ENCODE data around the gene PCDHGC3.

PCDHGC3 gene

DNA sequence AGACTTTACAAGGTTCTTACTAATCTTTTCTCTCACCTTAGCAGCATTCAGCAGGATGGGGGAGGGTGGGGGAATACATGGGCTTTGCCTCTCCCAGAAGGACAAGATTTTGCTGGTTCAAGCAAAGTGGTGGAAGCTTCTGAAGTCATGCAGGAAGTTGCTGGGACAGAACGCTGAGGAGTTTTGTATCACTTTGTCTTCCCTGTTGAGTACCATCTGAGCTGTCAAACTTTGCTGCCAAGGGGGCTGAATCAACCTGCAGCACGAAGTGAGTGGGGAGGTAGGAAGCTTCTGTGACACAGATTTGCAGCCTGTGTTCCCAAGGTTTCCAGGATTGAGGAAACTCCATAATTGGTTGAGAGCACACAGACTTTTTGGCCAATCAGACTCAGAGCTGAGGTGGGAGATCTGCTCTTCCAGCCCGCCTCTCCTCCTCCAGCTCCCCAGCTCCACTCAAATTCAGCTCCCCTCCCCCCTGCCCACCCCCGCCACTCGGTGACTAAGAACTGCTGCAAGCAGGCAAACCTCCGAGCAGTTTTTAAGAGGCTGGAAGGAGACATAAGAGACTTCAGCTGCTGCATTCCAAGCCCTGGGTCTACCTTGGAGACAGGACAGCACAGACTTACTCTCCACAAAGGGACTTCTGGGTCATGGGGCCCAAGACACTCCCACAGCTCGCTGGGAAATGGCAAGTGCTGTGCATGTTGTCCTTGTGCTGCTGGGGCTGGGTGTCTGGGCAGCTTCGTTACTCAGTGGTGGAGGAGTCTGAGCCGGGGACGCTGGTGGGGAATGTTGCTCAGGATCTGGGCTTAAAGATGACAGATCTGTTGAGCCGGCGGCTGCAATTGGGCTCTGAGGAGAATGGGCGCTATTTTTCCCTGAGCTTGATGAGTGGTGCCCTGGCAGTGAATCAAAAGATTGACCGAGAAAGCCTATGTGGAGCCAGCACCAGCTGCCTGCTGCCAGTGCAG is 13.1 kb downstream of the PCDHGC3 start, which contains the start of gene PCDHGC5:
PCDHGC5 (plus strand) TSS at position 491 of the 971 bp plus-strand sequence; CDS start at position 651, 160 bp downstream.
- no peak within 1 kb of the TSS for H2BK5ac ChIP-seq (ENCODE audit: low read length)
- no peak within 1 kb of the TSS for H3K18ac ChIP-seq (ENCODE audit: low read length)
- no peak within 1 kb of the TSS for H2BK15ac ChIP-seq (ENCODE audit: low read length)
- no peak within 1 kb of the TSS for H3K4me2 ChIP-seq (ENCODE audit: insufficient read depth, low read length, poor library complexity, severe bottlenecking)
- no peak within 1 kb of the TSS for H4K91ac ChIP-seq (ENCODE audit: low read depth, low read length, poor library complexity)
- no peak within 1 kb of the TSS for H2AFZ ChIP-seq (ENCODE audit: low read length)
- H3K9ac ChIP-seq (ENCODE audit: low read depth, low read length, poor library complexity): no peak within 1 kb of the TSS
- WGBS, 2 donors (ENCODE audit: extremely low coverage in 2 of 2, insufficient read length in 2 of 2, insufficient replicate concordance in 1 of 2): no CpG with 5 or more reads among the region's 14 CpGs
- H3K27me3 ChIP-seq (ENCODE audit: control insufficient read depth in 3 of 3, insufficient read depth in 3 of 3, low read depth in 1 of 3, low read length in 3 of 3): peaks cover 0 to 12% (median 0%) of the 10 kb centered on the region in 3 experiments
- peaks cover 33 to 61% of the 10 kb centered on the region in 2 donors for H3K36me3 ChIP-seq (replicated peaks in 1 of 2; ENCODE audit: control insufficient read depth in 2 of 2, insufficient read depth in 2 of 2, low read length in 2 of 2)
- H2BK12ac ChIP-seq (ENCODE audit: low read length): no peak within 1 kb of the TSS
- no peak within 1 kb of the TSS for H3K23ac ChIP-seq (ENCODE audit: low read depth, low read length, poor library complexity)
- no peak for DNase-seq (ENCODE audit: low spot score)
- no peak within 1 kb of the TSS for H2BK120ac ChIP-seq (ENCODE audit: low read depth, low read length)
- peaks cover 16 to 62% of the 10 kb centered on the region in 2 donors for H3K9me3 ChIP-seq (replicated peaks in 1 of 2; ENCODE audit: control insufficient read depth in 2 of 2, insufficient read depth in 1 of 2, low read depth in 1 of 2, low read length in 2 of 2)
- H3K4ac ChIP-seq (ENCODE audit: low read length): no peak within 1 kb of the TSS
- no peak within 1 kb of the TSS for H4K8ac ChIP-seq (ENCODE audit: low read depth, low read length)
- H3K27ac ChIP-seq (replicated peaks; ENCODE audit: low read length): peak within 1 kb of the TSS; percentile 9
- peaks cover 20% of the 10 kb centered on the region for H3K79me1 ChIP-seq (ENCODE audit: low read depth, low read length)
- H3K4me1 ChIP-seq (ENCODE audit: control insufficient read depth in 2 of 2, insufficient read depth in 1 of 2, low read depth in 1 of 2, low read length in 2 of 2): peaks cover 7 to 18% of the 10 kb centered on the region in 2 donors
- no peak within 1 kb of the TSS for H3K14ac ChIP-seq (ENCODE audit: low read length)
- peak within 1 kb of the TSS in 1 of 2 donors; percentile 51 for H3K4me3 ChIP-seq (ENCODE audit: low read length in 2 of 2)
- H2AK5ac ChIP-seq (ENCODE audit: low read depth, low read length): no peak within 1 kb of the TSS

- Histone ChIP-seq H3K23ac (ENCODE audit: low read depth, low read length, poor library complexity) (no peak overlapping the region), H3K14ac (ENCODE audit: low read length) (no peak overlapping the region)
Observed at GRCh38 chr5:141489841-141490240, 14.1 kb downstream of the PCDHGC3 start.

GRCh38 chr5:141490271-141490670 is 14.5 kb downstream of the PCDHGC3 start:
- no CpG with 5 or more reads among the region's 10 CpGs for WGBS, 2 donors (ENCODE audit: extremely low coverage in 2 of 2, insufficient read length in 2 of 2, insufficient replicate concordance in 1 of 2)

More at GRCh38 chr5:141489841-141490240, 14.1 kb downstream of the PCDHGC3 start:
- Histone ChIP-seq H3K4ac (ENCODE audit: low read length) (no peak overlapping the region), H2AFZ (ENCODE audit: low read length) (no peak overlapping the region), H3K27me3 (ENCODE audit: control insufficient read depth in 3 of 3, insufficient read depth in 3 of 3, low read depth in 1 of 3, low read length in 3 of 3) (peaks cover 0 to 12% (median 0%) of the 10 kb centered on the region in 3 experiments), H4K8ac (ENCODE audit: low read depth, low read length) (no peak overlapping the region), H3K27ac (replicated peaks; ENCODE audit: low read length) (no peak overlapping the region), H3K18ac (ENCODE audit: low read length) (no peak overlapping the region), H3K4me1 (ENCODE audit: control insufficient read depth in 2 of 2, insufficient read depth in 1 of 2, low read depth in 1 of 2, low read length in 2 of 2) (peaks cover 16 to 24% of the 10 kb centered on the region in 2 donors), H2BK12ac (ENCODE audit: low read length) (no peak overlapping the region), H3K79me1 (ENCODE audit: low read depth, low read length) (peaks cover 20% of the 10 kb centered on the region), H2AK5ac (ENCODE audit: low read depth, low read length) (no peak overlapping the region), H2BK5ac (ENCODE audit: low read length) (no peak overlapping the region), H3K36me3 (replicated peaks in 1 of 2; ENCODE audit: control insufficient read depth in 2 of 2, insufficient read depth in 2 of 2, low read length in 2 of 2) (peaks cover 33 to 61% of the 10 kb centered on the region in 2 donors), H3K4me2 (ENCODE audit: insufficient read depth, low read length, poor library complexity, severe bottlenecking) (no peak overlapping the region), H4K91ac (ENCODE audit: low read depth, low read length, poor library complexity) (no peak overlapping the region), H2BK15ac (ENCODE audit: low read length) (no peak overlapping the region), H3K9ac (ENCODE audit: low read depth, low read length, poor library complexity) (no peak overlapping the region), H3K9me3 (replicated peaks in 1 of 2; ENCODE audit: control insufficient read depth in 2 of 2, insufficient read depth in 1 of 2, low read depth in 1 of 2, low read length in 2 of 2) (peaks cover 16 to 54% of the 10 kb centered on the region in 2 donors), H2BK120ac (ENCODE audit: low read depth, low read length) (no peak overlapping the region), H3K4me3 (ENCODE audit: low read length in 2 of 2) (no peak overlapping the region)
- DNase-seq (ENCODE audit: low spot score): no peak
- WGBS, 2 donors (ENCODE audit: extremely low coverage in 2 of 2, insufficient read length in 2 of 2, insufficient replicate concordance in 1 of 2): no CpG with 5 or more reads among the region's 10 CpGs

DNA sequence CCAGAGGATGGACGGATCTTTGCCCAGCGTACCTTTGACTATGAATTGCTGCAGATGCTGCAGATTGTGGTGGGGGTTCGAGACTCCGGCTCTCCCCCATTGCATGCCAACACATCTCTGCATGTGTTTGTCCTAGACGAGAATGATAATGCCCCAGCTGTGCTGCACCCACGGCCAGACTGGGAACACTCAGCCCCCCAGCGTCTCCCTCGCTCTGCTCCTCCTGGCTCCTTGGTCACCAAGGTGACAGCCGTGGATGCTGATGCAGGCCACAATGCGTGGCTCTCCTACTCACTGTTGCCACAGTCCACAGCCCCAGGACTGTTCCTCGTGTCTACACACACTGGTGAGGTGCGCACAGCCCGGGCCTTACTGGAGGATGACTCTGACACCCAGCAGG is 15.0 kb downstream of the PCDHGC3 start:
- no peak for DNase-seq (ENCODE audit: low spot score)
- H2BK5ac ChIP-seq (ENCODE audit: low read length): peak overlapping the region; percentile 6
- H2AFZ ChIP-seq (ENCODE audit: low read length): no peak overlapping the region
- H3K79me1 ChIP-seq (ENCODE audit: low read depth, low read length): peaks cover 17% of the 10 kb centered on the region
- H3K27ac ChIP-seq (replicated peaks; ENCODE audit: low read length): no peak overlapping the region
- H3K4me2 ChIP-seq (ENCODE audit: insufficient read depth, low read length, poor library complexity, severe bottlenecking): no peak overlapping the region
- no peak overlapping the region for H3K14ac ChIP-seq (ENCODE audit: low read length)
- H2BK120ac ChIP-seq (ENCODE audit: low read depth, low read length): no peak overlapping the region
- H3K9ac ChIP-seq (ENCODE audit: low read depth, low read length, poor library complexity): no peak overlapping the region
- no peak overlapping the region for H3K23ac ChIP-seq (ENCODE audit: low read depth, low read length, poor library complexity)
- WGBS, 2 donors (ENCODE audit: extremely low coverage in 2 of 2, insufficient read length in 2 of 2, insufficient replicate concordance in 1 of 2): no CpG with 5 or more reads among the region's 13 CpGs
- peaks cover 33 to 59% of the 10 kb centered on the region in 2 donors for H3K36me3 ChIP-seq (replicated peaks in 1 of 2; ENCODE audit: control insufficient read depth in 2 of 2, insufficient read depth in 2 of 2, low read length in 2 of 2)
- no peak overlapping the region for H3K4ac ChIP-seq (ENCODE audit: low read length)
- H2BK12ac ChIP-seq (ENCODE audit: low read length): no peak overlapping the region
- H4K8ac ChIP-seq (ENCODE audit: low read depth, low read length): no peak overlapping the region
- no peak overlapping the region for H2AK5ac ChIP-seq (ENCODE audit: low read depth, low read length)
- peak overlapping the region in 1 of 2 donors; percentile 26 for H3K4me3 ChIP-seq (ENCODE audit: low read length in 2 of 2)
- H3K27me3 ChIP-seq (ENCODE audit: control insufficient read depth in 3 of 3, insufficient read depth in 3 of 3, low read depth in 1 of 3, low read length in 3 of 3): peaks cover 0 to 10% (median 0%) of the 10 kb centered on the region in 3 experiments
- H3K4me1 ChIP-seq (ENCODE audit: control insufficient read depth in 2 of 2, insufficient read depth in 1 of 2, low read depth in 1 of 2, low read length in 2 of 2): peaks cover 24 to 28% of the 10 kb centered on the region in 2 donors
- no peak overlapping the region for H4K91ac ChIP-seq (ENCODE audit: low read depth, low read length, poor library complexity)
- peaks cover 16 to 45% of the 10 kb centered on the region in 2 donors for H3K9me3 ChIP-seq (replicated peaks in 1 of 2; ENCODE audit: control insufficient read depth in 2 of 2, insufficient read depth in 1 of 2, low read depth in 1 of 2, low read length in 2 of 2)
- H3K18ac ChIP-seq (ENCODE audit: low read length): no peak overlapping the region
- H2BK15ac ChIP-seq (ENCODE audit: low read length): peak overlapping the region; percentile 25

More at GRCh38 chr5:141490271-141490670, 14.5 kb downstream of the PCDHGC3 start:
- Histone ChIP-seq H2AK5ac (ENCODE audit: low read depth, low read length) (no peak overlapping the region), H3K36me3 (replicated peaks in 1 of 2; ENCODE audit: control insufficient read depth in 2 of 2, insufficient read depth in 2 of 2, low read length in 2 of 2) (peaks cover 33 to 63% of the 10 kb centered on the region in 2 donors), H3K18ac (ENCODE audit: low read length) (no peak overlapping the region), H4K91ac (ENCODE audit: low read depth, low read length, poor library complexity) (no peak overlapping the region), H3K4me2 (ENCODE audit: insufficient read depth, low read length, poor library complexity, severe bottlenecking) (no peak overlapping the region), H2AFZ (ENCODE audit: low read length) (no peak overlapping the region), H3K27me3 (ENCODE audit: control insufficient read depth in 3 of 3, insufficient read depth in 3 of 3, low read depth in 1 of 3, low read length in 3 of 3) (peaks cover 0 to 12% (median 0%) of the 10 kb centered on the region in 3 experiments), H4K8ac (ENCODE audit: low read depth, low read length) (no peak overlapping the region), H3K23ac (ENCODE audit: low read depth, low read length, poor library complexity) (no peak overlapping the region), H2BK12ac (ENCODE audit: low read length) (no peak overlapping the region), H3K4me3 (ENCODE audit: low read length in 2 of 2) (no peak overlapping the region), H3K9ac (ENCODE audit: low read depth, low read length, poor library complexity) (no peak overlapping the region), H3K79me1 (ENCODE audit: low read depth, low read length) (peaks cover 18% of the 10 kb centered on the region), H3K9me3 (replicated peaks in 1 of 2; ENCODE audit: control insufficient read depth in 2 of 2, insufficient read depth in 1 of 2, low read depth in 1 of 2, low read length in 2 of 2) (peaks cover 16 to 50% of the 10 kb centered on the region in 2 donors), H2BK120ac (ENCODE audit: low read depth, low read length) (no peak overlapping the region), H2BK15ac (ENCODE audit: low read length) (no peak overlapping the region), H3K4me1 (ENCODE audit: control insufficient read depth in 2 of 2, insufficient read depth in 1 of 2, low read depth in 1 of 2, low read length in 2 of 2) (peaks cover 20 to 26% of the 10 kb centered on the region in 2 donors), H2BK5ac (ENCODE audit: low read length) (peak overlapping the region; percentile 6), H3K4ac (ENCODE audit: low read length) (no peak overlapping the region), H3K14ac (ENCODE audit: low read length) (no peak overlapping the region), H3K27ac (replicated peaks; ENCODE audit: low read length) (no peak overlapping the region)
- DNase-seq (ENCODE audit: low spot score): no peak

Measured in neuronal stem cell (in vitro differentiated cells).